Measurements from ENCODE around the gene SLC25A22. TPM values are rescaled to one million over a fixed set of nuclear protein-coding genes. Genes with fewer than 3 reads are reported as not detected.

SLC25A22 gene
- polyA plus RNA-seq, 1 experiment = 25.5 TPM

DNA sequence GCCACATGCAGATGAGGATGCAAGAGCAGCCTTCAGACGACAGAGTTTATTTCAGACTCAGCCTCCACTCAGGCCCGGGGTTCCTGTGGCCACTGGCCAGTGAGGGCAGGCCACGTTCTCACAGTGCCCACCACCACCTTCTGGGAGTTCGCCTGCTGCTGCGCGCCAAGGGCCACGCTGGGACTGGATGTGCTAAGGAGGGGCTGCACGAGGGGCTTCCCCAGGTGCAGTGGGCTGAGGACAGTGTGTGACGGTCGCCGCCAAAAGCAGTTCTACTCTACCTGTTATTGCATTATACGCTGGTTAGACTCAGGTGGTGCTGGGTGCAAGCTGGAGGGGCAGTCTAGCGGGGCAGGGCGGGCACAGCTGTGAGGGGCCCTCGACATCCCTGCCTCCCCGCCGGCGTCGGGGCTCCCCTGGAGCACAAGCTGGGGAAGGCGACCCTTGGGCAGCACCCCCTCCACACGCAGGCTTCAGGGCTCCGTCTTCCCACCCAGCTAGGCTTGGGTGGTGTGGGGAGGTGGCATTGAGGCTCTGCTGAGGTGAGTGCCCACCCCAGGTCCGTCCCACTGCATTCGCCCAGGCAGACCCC lies 10.9 kb downstream of the SLC25A22 start:
- Histone ChIP-seq H3K27me3 (ENCODE audit: control insufficient read depth, insufficient read depth, low read length) (no peaks in the 10 kb centered on the region), H3K4me3 (ENCODE audit: low read depth, low read length) (no peak overlapping the region), H3K36me3 (ENCODE audit: control insufficient read depth, insufficient read depth, low read length) (peaks cover 2% of the 10 kb centered on the region)
- CTCF ChIA-PET = no interaction called here
- DNase-seq (ENCODE audit: low read depth) = no peak
- POLR2A ChIA-PET = no interaction called here
- TF ChIP-seq, protein P1, sequence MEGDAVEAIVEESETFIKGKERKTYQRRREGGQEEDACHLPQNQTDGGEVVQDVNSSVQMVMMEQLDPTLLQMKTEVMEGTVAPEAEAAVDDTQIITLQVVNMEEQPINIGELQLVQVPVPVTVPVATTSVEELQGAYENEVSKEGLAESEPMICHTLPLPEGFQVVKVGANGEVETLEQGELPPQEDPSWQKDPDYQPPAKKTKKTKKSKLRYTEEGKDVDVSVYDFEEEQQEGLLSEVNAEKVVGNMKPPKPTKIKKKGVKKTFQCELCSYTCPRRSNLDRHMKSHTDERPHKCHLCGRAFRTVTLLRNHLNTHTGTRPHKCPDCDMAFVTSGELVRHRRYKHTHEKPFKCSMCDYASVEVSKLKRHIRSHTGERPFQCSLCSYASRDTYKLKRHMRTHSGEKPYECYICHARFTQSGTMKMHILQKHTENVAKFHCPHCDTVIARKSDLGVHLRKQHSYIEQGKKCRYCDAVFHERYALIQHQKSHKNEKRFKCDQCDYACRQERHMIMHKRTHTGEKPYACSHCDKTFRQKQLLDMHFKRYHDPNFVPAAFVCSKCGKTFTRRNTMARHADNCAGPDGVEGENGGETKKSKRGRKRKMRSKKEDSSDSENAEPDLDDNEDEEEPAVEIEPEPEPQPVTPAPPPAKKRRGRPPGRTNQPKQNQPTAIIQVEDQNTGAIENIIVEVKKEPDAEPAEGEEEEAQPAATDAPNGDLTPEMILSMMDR (IDR thresholded peaks at IDR 0.05; ENCODE audit: insufficient read depth, low read depth, low read length) = no peak

DNA sequence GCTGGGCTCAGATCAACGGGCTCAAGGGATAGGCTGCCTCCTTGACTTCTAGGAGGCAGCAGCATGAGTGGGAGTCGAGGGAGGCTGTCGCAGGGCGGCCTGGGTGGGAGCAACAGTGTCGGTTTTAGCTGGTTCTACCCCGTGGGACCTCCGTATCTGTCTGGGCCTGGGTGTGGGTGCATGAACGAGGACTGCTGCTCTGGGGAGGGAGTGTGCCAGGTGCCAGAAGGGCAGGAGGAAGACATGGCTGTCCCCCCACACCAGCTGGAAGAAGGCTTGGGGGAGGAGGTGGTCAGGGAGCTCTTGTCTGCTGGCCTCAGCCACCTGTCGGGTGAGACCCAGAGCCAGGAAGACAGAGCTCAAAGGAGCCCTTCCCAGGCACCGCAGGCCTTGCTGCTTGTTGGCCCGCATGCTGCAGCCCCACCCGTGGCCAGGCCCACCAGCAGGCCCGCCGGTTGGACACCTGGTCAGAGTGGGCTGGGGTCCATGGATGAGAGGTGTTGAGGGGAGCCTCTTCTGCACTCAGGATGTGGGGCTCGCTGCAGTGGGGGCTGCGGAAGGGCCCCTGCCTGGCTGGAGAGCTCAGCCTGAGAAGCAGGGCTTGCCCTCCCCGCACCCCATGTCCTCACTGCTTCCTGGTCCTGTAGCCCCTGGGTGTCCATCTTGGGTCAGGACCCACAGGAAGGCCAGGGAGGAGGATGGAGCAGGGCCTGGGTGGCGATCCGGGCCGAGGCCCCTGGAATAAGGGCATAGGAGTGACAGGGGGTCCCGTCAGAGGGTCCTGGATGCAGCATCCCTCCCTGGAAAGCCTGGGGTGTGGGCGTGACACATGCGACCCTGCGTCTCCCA lies 11.6 kb downstream of the SLC25A22 start:
- Histone ChIP-seq H3K27me3 (ENCODE audit: control insufficient read depth, insufficient read depth, low read length) (no peaks in the 10 kb centered on the region), H3K4me3 (ENCODE audit: low read depth, low read length) (no peak overlapping the region), H3K36me3 (ENCODE audit: control insufficient read depth, insufficient read depth, low read length) (peaks cover 2% of the 10 kb centered on the region)
- TF ChIP-seq, protein P1 (IDR thresholded peaks at IDR 0.05; ENCODE audit: insufficient read depth, low read depth, low read length) = no peak
- ChIA-PET POLR2A (no interaction called here), CTCF (no interaction called here)
- DNase-seq (ENCODE audit: low read depth) = no peak

DNA sequence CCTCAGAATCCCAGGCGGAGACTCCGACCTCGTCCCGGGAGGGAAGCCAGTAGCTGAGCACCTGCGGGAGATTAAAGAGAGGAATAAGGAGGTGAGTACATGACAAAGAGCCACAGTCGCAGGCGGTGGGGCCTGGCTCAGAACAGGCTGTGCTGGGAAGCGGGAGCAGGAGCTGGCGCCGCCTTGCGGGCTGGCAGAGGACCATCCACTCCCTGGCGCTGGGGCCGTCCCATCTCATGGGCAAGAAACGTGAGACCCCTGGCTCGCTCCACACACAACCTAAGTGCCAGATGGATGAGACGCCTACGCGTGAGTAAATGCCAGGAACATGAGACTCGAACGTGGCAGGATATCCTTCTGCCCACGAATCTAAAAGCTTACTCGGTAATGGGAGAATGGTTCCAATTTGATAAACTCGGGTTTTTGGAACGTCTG lies 14.5 kb downstream of the SLC25A22 start:
- ChIA-PET CTCF (interaction anchor here (0.6 to 2.3 kb wide), 9 partner anchors 10 to 285 kb away, joined by 3 to 9 read pairs (median 6); partner anchors contain the start of gene PIDD1), POLR2A (no interaction called here)
- no peaks in the 10 kb centered on the region for H3K27me3 ChIP-seq (ENCODE audit: control insufficient read depth, insufficient read depth, low read length)
- H3K36me3 ChIP-seq (ENCODE audit: control insufficient read depth, insufficient read depth, low read length) = peaks cover 9% of the 10 kb centered on the region
- TF ChIP-seq, protein P1 (IDR thresholded peaks at IDR 0.05; ENCODE audit: insufficient read depth, low read depth, low read length) = peak; percentile 90
- H3K4me3 ChIP-seq (ENCODE audit: low read depth, low read length) = no peak overlapping the region
- DNase-seq (ENCODE audit: low read depth) = no peak

DNA sequence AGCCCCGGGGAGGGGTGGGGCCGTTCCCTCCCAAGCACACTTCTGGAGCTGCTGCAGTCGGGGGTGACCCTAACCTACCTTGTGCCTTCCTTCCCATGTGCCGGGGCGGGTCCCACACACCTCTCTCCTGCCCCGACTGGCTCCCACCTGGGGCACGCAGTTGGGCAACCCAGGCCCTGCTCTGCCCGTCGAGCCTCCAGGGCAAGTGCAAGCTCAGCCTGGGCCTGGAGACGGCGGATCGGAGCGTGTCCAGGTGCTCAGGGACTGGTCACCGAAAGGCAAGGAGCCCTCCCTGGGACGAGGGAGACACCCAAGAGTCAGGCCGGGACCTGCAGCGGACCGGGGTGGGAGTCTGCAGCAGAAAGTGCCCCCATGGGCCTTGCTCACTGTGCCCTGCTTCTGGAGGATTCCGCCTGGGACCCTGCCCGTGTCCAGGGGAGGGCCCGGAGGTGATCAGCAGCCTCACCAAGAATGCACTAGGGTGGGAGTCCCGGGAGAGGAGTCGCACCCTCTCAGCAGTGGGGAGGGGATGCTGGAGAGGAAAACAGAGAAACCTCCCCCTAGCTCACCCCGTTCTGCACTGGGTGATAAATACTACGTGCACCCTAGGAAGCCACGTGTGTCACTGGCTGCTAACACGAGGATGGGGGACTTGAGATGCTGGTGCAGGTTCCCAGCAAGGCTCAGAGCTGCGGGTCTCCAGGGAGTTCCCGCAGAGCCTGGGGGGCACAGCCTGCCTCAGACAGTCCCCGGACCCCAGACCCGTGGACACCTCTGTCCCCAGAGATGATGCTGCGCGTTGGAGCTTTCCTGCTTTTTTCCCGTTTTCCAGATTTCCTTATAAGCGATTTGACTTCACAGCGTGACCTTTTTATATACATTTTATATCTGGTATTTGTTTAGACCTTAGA lies 15.6 kb downstream of the SLC25A22 start:
- DNase-seq (ENCODE audit: low read depth) = no peak
- peaks cover 9% of the 10 kb centered on the region for H3K36me3 ChIP-seq (ENCODE audit: control insufficient read depth, insufficient read depth, low read length)
- CTCF ChIA-PET = interaction anchor here (0.6 to 2.3 kb wide), 8 partner anchors 11 to 54 kb away, joined by 3 to 9 read pairs (median 6); partner anchors contain the start of gene PIDD1
- POLR2A ChIA-PET = no interaction called here
- TF ChIP-seq, protein P1 (IDR thresholded peaks at IDR 0.05; ENCODE audit: insufficient read depth, low read depth, low read length) = no peak
- H3K4me3 ChIP-seq (ENCODE audit: low read depth, low read length) = no peak overlapping the region
- no peaks in the 10 kb centered on the region for H3K27me3 ChIP-seq (ENCODE audit: control insufficient read depth, insufficient read depth, low read length)

Measured in BJ (cell line).